HUES6 (cell line): ENCODE measurements around the gene BPIFA3.

Source experiments
- H3K27ac ChIP-seq: 2 replicates; pipeline ENCODE4 v1.7.0; 2013; ENCODE audit warnings: low read depth, mild to moderate bottlenecking, low read length, inconsistent platforms
- H3K27me3 ChIP-seq: 2 replicates; pipeline ENCODE4 v1.6.1; 2013; ENCODE audit warnings: low read length; ENCODE audit not compliant: control insufficient read depth, insufficient read depth
- H3K36me3 ChIP-seq: 2 replicates; pipeline ENCODE4 v1.6.1; 2013; ENCODE audit warnings: low read length; ENCODE audit not compliant: control insufficient read depth, insufficient read depth
- H3K4me1 ChIP-seq: 2 replicates; pipeline ENCODE4 v1.6.1; 2013; ENCODE audit warnings: low read length; ENCODE audit not compliant: control insufficient read depth, insufficient read depth
- H3K4me3 ChIP-seq: 2 replicates; pipeline ENCODE4 v1.5.1; 2013; ENCODE audit warnings: low read depth, low read length
- H3K9ac ChIP-seq: one replicate; pipeline ENCODE4 v1.6.1; 2013; ENCODE audit warnings: mild to moderate bottlenecking, low read length
- H3K9me3 ChIP-seq: 2 replicates; pipeline ENCODE4 v1.6.1; 2013; ENCODE audit warnings: low read depth, low read length; ENCODE audit not compliant: control insufficient read depth, insufficient read depth

BPIFA3 gene

GRCh38 chr20:33239979-33240736 is 23.0 kb downstream of the BPIFA3 start:
- H3K27ac ChIP-seq = no peak overlapping the region
- H3K27me3 ChIP-seq = peaks cover 24% of the 10 kb centered on the region; the same call in 1 of the 2 replicates
- H3K9ac ChIP-seq = no peak overlapping the region
- H3K4me3 ChIP-seq = no peak overlapping the region
- H3K36me3 ChIP-seq = no peaks in the 10 kb centered on the region
- no peaks in the 10 kb centered on the region for H3K9me3 ChIP-seq
- no peaks in the 10 kb centered on the region for H3K4me1 ChIP-seq

- H3K27ac ChIP-seq = no peak overlapping the region
- peaks cover 17% of the 10 kb centered on the region; the same call in 1 of the 2 replicates for H3K27me3 ChIP-seq
Measured at GRCh38 chr20:33240923-33241322, 23.8 kb downstream of the BPIFA3 start.

GRCh38 chr20:33242319-33243100 is 25.4 kb downstream of the BPIFA3 start:
- Histone ChIP-seq H3K9me3 (no peaks in the 10 kb centered on the region), H3K4me1 (no peaks in the 10 kb centered on the region), H3K36me3 (no peaks in the 10 kb centered on the region), H3K4me3 (no peak overlapping the region), H3K9ac (no peak overlapping the region), H3K27ac (no peak overlapping the region), H3K27me3 (peaks cover 5% of the 10 kb centered on the region; the same call in 1 of the 2 replicates)

More at GRCh38 chr20:33240923-33241322, 23.8 kb downstream of the BPIFA3 start:
- no peaks in the 10 kb centered on the region for H3K9me3 ChIP-seq
- H3K36me3 ChIP-seq = no peaks in the 10 kb centered on the region
- H3K4me1 ChIP-seq = no peaks in the 10 kb centered on the region
- H3K9ac ChIP-seq = no peak overlapping the region
- no peak overlapping the region for H3K4me3 ChIP-seq

- no peak overlapping the region for H3K4me3 ChIP-seq
- H3K27ac ChIP-seq = no peak overlapping the region
- no peak overlapping the region for H3K9ac ChIP-seq
- H3K27me3 ChIP-seq = no peaks in the 10 kb centered on the region; the same call in 1 of the 2 replicates
- H3K36me3 ChIP-seq = no peaks in the 10 kb centered on the region
- H3K9me3 ChIP-seq = no peaks in the 10 kb centered on the region
- no peaks in the 10 kb centered on the region for H3K4me1 ChIP-seq
Measured at GRCh38 chr20:33246077-33246476, 28.9 kb downstream of the BPIFA3 start.

- H3K36me3 ChIP-seq = no peaks in the 10 kb centered on the region
- no peaks in the 10 kb centered on the region for H3K9me3 ChIP-seq
- no peaks in the 10 kb centered on the region; the same call in 1 of the 2 replicates for H3K27me3 ChIP-seq
- H3K27ac ChIP-seq = no peak overlapping the region
- no peak overlapping the region for H3K4me3 ChIP-seq
- H3K9ac ChIP-seq = no peak overlapping the region
- H3K4me1 ChIP-seq = no peaks in the 10 kb centered on the region
Measured at GRCh38 chr20:33249456-33249855, 32.3 kb downstream of the BPIFA3 start.

- Histone ChIP-seq H3K4me3 (no peak overlapping the region), H3K36me3 (no peaks in the 10 kb centered on the region), H3K9ac (no peak overlapping the region), H3K9me3 (no peaks in the 10 kb centered on the region), H3K27me3 (no peaks in the 10 kb centered on the region; the same call in 1 of the 2 replicates), H3K4me1 (no peaks in the 10 kb centered on the region), H3K27ac (no peak overlapping the region)
Measured at GRCh38 chr20:33250666-33251065, 33.5 kb downstream of the BPIFA3 start.

- Histone ChIP-seq H3K4me1 (no peaks in the 10 kb centered on the region), H3K9ac (no peak overlapping the region), H3K27ac (no peak overlapping the region), H3K27me3 (no peaks in the 10 kb centered on the region; the same call in 1 of the 2 replicates), H3K4me3 (no peak overlapping the region), H3K36me3 (no peaks in the 10 kb centered on the region), H3K9me3 (no peaks in the 10 kb centered on the region)
Measured at GRCh38 chr20:33251496-33251895, 34.3 kb downstream of the BPIFA3 start.

GRCh38 chr20:33252460-33252859 is 35.3 kb downstream of the BPIFA3 start:
- Histone ChIP-seq H3K27ac (no peak overlapping the region), H3K36me3 (no peaks in the 10 kb centered on the region), H3K4me3 (no peak overlapping the region), H3K9ac (no peak overlapping the region), H3K9me3 (no peaks in the 10 kb centered on the region), H3K27me3 (no peaks in the 10 kb centered on the region; the same call in 1 of the 2 replicates), H3K4me1 (no peaks in the 10 kb centered on the region)

GRCh38 chr20:33255005-33255404 is 37.9 kb downstream of the BPIFA3 start:
- Histone ChIP-seq H3K27ac (no peak overlapping the region), H3K4me3 (no peak overlapping the region), H3K4me1 (no peaks in the 10 kb centered on the region), H3K36me3 (no peaks in the 10 kb centered on the region), H3K9me3 (no peaks in the 10 kb centered on the region), H3K9ac (no peak overlapping the region), H3K27me3 (no peaks in the 10 kb centered on the region)

GRCh38 chr20:33257237-33257636 is 40.1 kb downstream of the BPIFA3 start:
- Histone ChIP-seq H3K27ac (no peak overlapping the region), H3K4me1 (no peaks in the 10 kb centered on the region), H3K4me3 (no peak overlapping the region), H3K27me3 (no peaks in the 10 kb centered on the region), H3K9me3 (no peaks in the 10 kb centered on the region), H3K9ac (no peak overlapping the region), H3K36me3 (no peaks in the 10 kb centered on the region)

- Histone ChIP-seq H3K9me3 (no peaks in the 10 kb centered on the region), H3K4me3 (no peak overlapping the region), H3K27me3 (no peaks in the 10 kb centered on the region), H3K36me3 (no peaks in the 10 kb centered on the region), H3K4me1 (no peaks in the 10 kb centered on the region), H3K9ac (no peak overlapping the region), H3K27ac (no peak overlapping the region)
Measured at GRCh38 chr20:33259371-33259770, 42.2 kb downstream of the BPIFA3 start.
